Measurements from ENCODE around the gene MYBPC1. TPM values are rescaled to one million over a fixed set of nuclear protein-coding genes. Genes with fewer than 3 reads are reported as not detected.

MYBPC1 gene
- total and polyA plus RNA-seq, 9 of the 15 experiments (the other 6 are each of a cell fraction or from before 2014, with no cell fraction given), result not detected

GRCh38 chr12:101582937-101583336, 11.8 kb upstream of the MYBPC1 start:
- no peak overlapping the region for H3K4me2 ChIP-seq (ENCODE audit: insufficient read depth, low read length)
- H3K4me1 ChIP-seq (replicated peaks in 1 of 2; ENCODE audit: control insufficient read depth in 2 of 2, insufficient read depth in 2 of 2, low read length in 2 of 2), result no peaks in the 10 kb centered on the region
- no TSS peak for BruUV-seq (replicated peaks)
- ATAC-seq (no peak), FAIRE-seq (no peak), DNase-seq (ENCODE audit: extremely low read depth in 1 of 4, low spot score in 3 of 4) (no peak)
- H3K9me1 ChIP-seq (ENCODE audit: control insufficient read depth, insufficient read depth, low read length), result no peaks in the 10 kb centered on the region
- no peak overlapping the region for H3K9ac ChIP-seq (ENCODE audit: insufficient read depth in 1 of 2, low read depth in 2 of 2, low read length in 2 of 2)
- intact Hi-C loops (cut with micrococcal nuclease), result no loop called here
- ChIA-PET CTCF (ENCODE audit: low intra/inter-chr PET ratio) (no interaction called here), POLR2A (no interaction called here)
- H4K20me1 ChIP-seq (replicated peaks; ENCODE audit: control insufficient read depth, insufficient read depth, low read length), result no peaks in the 10 kb centered on the region
- 0% methylated on average over 1 of the region's 1 CpG for WGBS (ENCODE audit: insufficient coverage, low coverage, missing lambda C conversion rate)
- TF ChIP-seq LEF1 (IDR thresholded peaks at IDR 0.05) (no peak), RBM15 (IDR thresholded peaks at IDR 0.05; ENCODE audit: insufficient read depth, low read length) (no peak), FOXK1 (CRISPR knock-in tag; IDR thresholded peaks at IDR 0.05; ENCODE audit: borderline replicate concordance) (no peak), ZBTB34 (CRISPR knock-in tag; IDR thresholded peaks at IDR 0.05) (no peak), PCBP2 (IDR thresholded peaks at IDR 0.05; ENCODE audit: low read depth, low read length, poor library complexity, severe bottlenecking) (no peak), POLR2A (conservative IDR thresholded peaks at IDR 0.05) (no peak), MEIS2 (IDR thresholded peaks at IDR 0.05; ENCODE audit: partially characterized antibody) (no peak), POLR3G (IDR thresholded peaks at IDR 0.05; ENCODE audit: extremely low read depth, insufficient read length, insufficient replicate concordance) (no peak), XRCC3 (IDR thresholded peaks at IDR 0.05) (no peak), ILK (tag; IDR thresholded peaks at IDR 0.05; ENCODE audit: borderline replicate concordance, low read depth) (no peak)
- no peak overlapping the region for H3K27ac ChIP-seq (ENCODE audit: extremely low read depth, low read depth, low read length)
- H3K27me3 ChIP-seq (ENCODE audit: control insufficient read depth in 2 of 2, insufficient read depth in 2 of 2, low read length in 2 of 2), result peaks cover 0 to 5% of the 10 kb centered on the region in 2 experiments; a peak in 2 of 5 replicates
- no peaks in the 10 kb centered on the region for H3K9me3 ChIP-seq (replicated peaks; ENCODE audit: control insufficient read depth, insufficient read depth, low read depth, low read length)
- H3K4me3 ChIP-seq, result no peak overlapping the region
- H3K79me2 ChIP-seq (ENCODE audit: control insufficient read depth, insufficient read depth, low read length), result no peaks in the 10 kb centered on the region
- in situ Hi-C loops (cut with MboI), result no loop called here
- H2AFZ ChIP-seq (ENCODE audit: low read depth, low read length), result no peak overlapping the region
- no peaks in the 10 kb centered on the region for H3K36me3 ChIP-seq (ENCODE audit: control insufficient read depth, insufficient read depth, low read length)

Measured in K562 (cell line).